Fibroblast of lung (primary cell): ENCODE results near the gene ANKS1A. TPM values are rescaled to one million over a fixed set of nuclear protein-coding genes. Genes with fewer than 3 reads are reported as not detected.

Experiments used
- DNase-seq, 2 donors: peaks; one replicate each; pipeline versions ENCODE4 v3.0.0 to v3.0.0-alpha.2; 2010; ENCODE audit warnings: low read depth in 2 of 2
- H2AFZ ChIP-seq: 2 replicates; pipeline ENCODE4 v1.5.1; 2012; ENCODE audit warnings: low read length, control low read depth, inconsistent platforms
- H3K27ac ChIP-seq: 2 replicates; pipeline ENCODE4 v1.5.1; 2011; ENCODE audit warnings: low read length, control low read depth; ENCODE audit not compliant: insufficient read depth
- H3K27me3 ChIP-seq: 2 replicates; pipeline ENCODE4 v1.5.1; 2011; ENCODE audit warnings: mild to moderate bottlenecking, low read length; ENCODE audit not compliant: control insufficient read depth, insufficient read depth
- H3K36me3 ChIP-seq: 2 replicates; pipeline ENCODE4 v1.5.1; 2011; ENCODE audit warnings: low read length; ENCODE audit not compliant: control insufficient read depth, insufficient read depth
- H3K4me1 ChIP-seq: 2 replicates; pipeline ENCODE4 v1.5.1; 2011; ENCODE audit warnings: low read length; ENCODE audit not compliant: control insufficient read depth, insufficient read depth; ENCODE audit errors: extremely low read depth
- H3K4me2 ChIP-seq: 2 replicates; pipeline ENCODE4 v1.5.1; 2011; ENCODE audit warnings: low read length, control low read depth; ENCODE audit not compliant: insufficient read depth; ENCODE audit errors: extremely low read depth
- H3K4me3 ChIP-seq, 4 experiments: fragments of 200-600 bp in 1 of 4; sonication (generic) in 1 of 4; replicated peaks in 1 of 4; 2 replicates each; pipeline ENCODE4 v1.5.1; 2011 to 2016; ENCODE audit warnings: low read length in 4 of 4, low read depth in 3 of 4, mild to moderate bottlenecking in 3 of 4, control low read depth in 2 of 4, inconsistent platforms in 1 of 4, mixed read lengths in 1 of 4; ENCODE audit not compliant: insufficient read depth in 1 of 4; ENCODE audit errors: control extremely low read depth in 1 of 4
- H3K79me2 ChIP-seq: 2 replicates; pipeline ENCODE4 v1.5.1; 2012; ENCODE audit warnings: mild to moderate bottlenecking, low read length, inconsistent platforms; ENCODE audit not compliant: control insufficient read depth, insufficient read depth
- H3K9ac ChIP-seq: 2 replicates; pipeline ENCODE4 v1.5.1; 2011; ENCODE audit warnings: mild to moderate bottlenecking, low read length, control low read depth; ENCODE audit not compliant: insufficient read depth
- H3K9me3 ChIP-seq: 2 replicates; pipeline ENCODE4 v1.5.1; 2012; ENCODE audit warnings: low read depth, low read length; ENCODE audit not compliant: control insufficient read depth, insufficient read depth
- H4K20me1 ChIP-seq: 2 replicates; pipeline ENCODE4 v1.5.1; 2011; ENCODE audit warnings: low read length; ENCODE audit not compliant: control insufficient read depth, insufficient read depth; ENCODE audit errors: extremely low read depth
- CTCF ChIP-seq, 2 donors: IDR thresholded peaks in 1 of 2; conservative IDR thresholded peaks in 1 of 2; 1 replicate in 1 of 2; 2 replicates in 1 of 2; pipeline ENCODE4 v1.5.1; 2011 to 2012; ENCODE audit warnings: low read length in 2 of 2, control low read depth in 1 of 2, inconsistent platforms in 1 of 2, low read depth in 1 of 2, mild to moderate bottlenecking in 1 of 2
- EZH2 ChIP-seq: IDR thresholded peaks from 2 replicates; pipeline ENCODE4 v1.5.1; 2012; ENCODE audit warnings: low read length, control low read depth, mild to moderate bottlenecking; ENCODE audit errors: missing control alignments
- polyA plus RNA-seq, 2 donors: library from polyadenylated mRNA; depleted of rRNA in 1 of 2; stranded (reverse) in 1 of 2; unstranded in 1 of 2; fragments of >200 nt; gene quantifications; 2 replicates each; pipeline ENCODE4 v1.2.1, GENCODE V29; 2011 to 2012; ENCODE audit warnings: missing spikeins in 1 of 2
- total RNA-seq: library from RNA; depleted of rRNA; stranded (reverse); fragments of >200 nt; gene quantifications from 2 replicates; pipeline ENCODE4 v1.2.1, GENCODE V29; 2014

The ANKS1A gene
- total and polyA plus RNA-seq, 2 donors (not counting 1 experiment from before 2014, with no cell fraction given): 3.6 to 7.8 TPM

DNA sequence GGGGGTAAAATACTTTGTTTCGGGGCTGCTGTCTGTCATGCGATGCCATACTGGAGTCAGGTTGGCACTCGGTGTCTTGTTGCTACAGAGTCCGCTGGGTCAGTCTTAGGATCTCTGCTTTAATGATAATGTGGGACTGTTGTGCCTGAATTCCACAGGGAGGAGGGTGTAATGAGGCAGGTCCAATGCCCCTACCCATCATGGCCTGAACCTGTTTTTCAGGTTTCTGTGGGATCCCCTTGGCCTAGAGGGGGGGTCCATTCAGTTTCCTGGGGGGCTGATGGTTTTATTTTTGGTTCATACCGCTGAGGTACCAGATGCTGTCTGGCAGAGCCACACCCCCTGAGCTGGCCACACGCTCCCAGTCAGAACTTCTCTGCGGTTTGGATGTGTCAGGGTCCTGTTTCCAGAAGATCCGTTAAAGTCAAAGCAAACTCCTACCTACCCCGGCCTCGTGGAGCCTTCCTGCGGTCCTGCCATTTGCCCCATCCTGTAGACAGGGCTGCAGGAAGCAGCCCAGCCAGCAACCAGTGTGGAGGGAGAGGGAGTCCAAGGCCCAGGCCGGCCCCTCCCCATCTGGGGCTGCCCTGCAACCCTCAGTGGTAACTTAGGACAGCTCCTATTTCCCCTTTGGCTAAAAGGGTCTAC, 182.4 kb downstream of the ANKS1A start:
- Histone ChIP-seq H4K20me1 (no peaks in the 10 kb centered on the region), H3K36me3 (no peaks in the 10 kb centered on the region), H3K79me2 (no peaks in the 10 kb centered on the region), H3K4me1 (no peaks in the 10 kb centered on the region), H3K4me2 (no peak overlapping the region), H2AFZ (no peak overlapping the region), H3K4me3 (no peak overlapping the region), H3K27me3 (no peaks in the 10 kb centered on the region), H3K27ac (no peak overlapping the region), H3K9ac (no peak overlapping the region), H3K9me3 (no peaks in the 10 kb centered on the region)
- no peak for TF ChIP-seq EZH2
- no peak for TF ChIP-seq CTCF (conservative IDR thresholded peaks at IDR 0.05 in 1 of 2, IDR thresholded peaks at IDR 0.05 in 1 of 2; ENCODE audit: low read depth in 1 of 2, low read length in 2 of 2)
- DNase-seq: peak in 1 of 2 donors; percentile 27

- Histone ChIP-seq H3K27ac (no peak overlapping the region), H3K9me3 (no peaks in the 10 kb centered on the region), H3K4me1 (no peaks in the 10 kb centered on the region), H3K79me2 (no peaks in the 10 kb centered on the region), H3K9ac (no peak overlapping the region), H4K20me1 (no peaks in the 10 kb centered on the region), H3K36me3 (no peaks in the 10 kb centered on the region), H3K4me3 (no peak overlapping the region), H3K27me3 (no peaks in the 10 kb centered on the region), H3K4me2 (no peak overlapping the region), H2AFZ (no peak overlapping the region)
- DNase-seq: no peak
- TF ChIP-seq EZH2: no peak
- no peak for TF ChIP-seq CTCF (conservative IDR thresholded peaks at IDR 0.05 in 1 of 2, IDR thresholded peaks at IDR 0.05 in 1 of 2; ENCODE audit: low read depth in 1 of 2, low read length in 2 of 2)
Observed at GRCh38 chr6:35072051-35072697, 183.1 kb downstream of the ANKS1A start.

DNA sequence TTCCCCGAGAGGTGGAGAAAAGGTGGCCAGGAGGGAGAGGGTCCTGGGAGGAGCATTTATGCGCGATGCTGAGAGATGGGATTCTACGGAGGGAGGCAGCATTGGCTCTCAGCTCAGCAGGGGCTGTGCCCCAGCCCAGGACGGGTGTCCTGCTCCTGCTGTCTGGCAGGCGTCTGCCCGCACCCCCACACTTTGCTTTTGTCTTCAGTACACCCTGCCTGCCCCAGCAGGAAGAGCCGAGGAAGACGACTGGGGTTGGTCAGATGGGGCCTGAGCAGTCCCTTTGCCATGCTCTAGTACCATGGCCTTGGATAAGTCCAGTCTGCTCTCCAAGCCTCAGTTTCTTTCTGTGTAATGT, 183.6 kb downstream of the ANKS1A start:
- Histone ChIP-seq H3K79me2 (no peaks in the 10 kb centered on the region), H3K4me1 (no peaks in the 10 kb centered on the region), H3K9me3 (no peaks in the 10 kb centered on the region), H3K4me3 (no peak overlapping the region), H3K4me2 (no peak overlapping the region), H3K27ac (no peak overlapping the region), H3K9ac (no peak overlapping the region), H3K27me3 (no peaks in the 10 kb centered on the region), H4K20me1 (no peaks in the 10 kb centered on the region), H2AFZ (no peak overlapping the region), H3K36me3 (no peaks in the 10 kb centered on the region)
- DNase-seq: no peak
- TF ChIP-seq CTCF (conservative IDR thresholded peaks at IDR 0.05 in 1 of 2, IDR thresholded peaks at IDR 0.05 in 1 of 2; ENCODE audit: low read depth in 1 of 2, low read length in 2 of 2) (no peak), EZH2 (no peak)
